Measurements from ENCODE around the gene DOK1. TPM values are rescaled to one million over a fixed set of nuclear protein-coding genes. Genes with fewer than 3 reads are reported as not detected.

The DOK1 gene
- 10 to 100 TPM in 1 of 2 donors, 1 to 10 TPM in 1; 7.9 to 12.4 TPM for total RNA-seq
- long read RNA-seq, partial matches to known transcripts, result 1 of 6 reads
- long read RNA-seq, other reads (novel, unspliced or antisense), result 1 of 6 reads

- ATAC-seq, result peak; percentile 88 to 89
- intact Hi-C loops (cut with DNase I), result no loop called here
- peak; percentile 93 for DNase-seq
These were observed at the start of gene DOK1, which contains the start of gene LOXL3 for GRCh38 chr2:74553892-74554819. Gene DOK1, plus strand, starts transcription at chr2:74554720. Its CDS starts 35 bp downstream, at chr2:74554755. Gene LOXL3, minus strand, starts transcription at chr2:74553942. Its CDS starts 1,308 bp downstream, at chr2:74552634.

- intact Hi-C loops (cut with DNase I), result no loop called here
- ATAC-seq, result no peak
- no peak for DNase-seq
These were observed 48.9 kb upstream of the DOK1 start for GRCh38 chr2:74505448-74506246.

GRCh38 chr2:74507145-74507925 is 47.2 kb upstream of the DOK1 start, which contains the start of gene PCGF1:
Gene PCGF1, minus strand, starts transcription at chr2:74507695. Its CDS starts 27 bp downstream, at chr2:74507668.
- intact Hi-C loops (cut with DNase I), result no loop called here
- ATAC-seq (peak; percentile 93 to 96), DNase-seq (peak; percentile 99)

GRCh38 chr2:74507926-74508520 is 46.5 kb upstream of the DOK1 start:
- intact Hi-C loops (cut with DNase I), result no loop called here
- DNase-seq, result no peak
- ATAC-seq, result peak in 1 of 2 donors; percentile 16

GRCh38 chr2:74510272-74510671 is 44.2 kb upstream of the DOK1 start:
- intact Hi-C loops (cut with DNase I), result loop anchor here in 1 of 2 donors (2.0 kb wide), 1 partner anchor 19 kb away; the partner anchor contains the start of genes AUP1 and HTRA2
- DNase-seq, result no peak
- ATAC-seq, result no peak

- intact Hi-C loops (cut with DNase I), result loop anchor here in 1 of 2 donors (2.0 kb wide), 1 partner anchor 17 kb away; the partner anchor contains the start of genes AUP1 and HTRA2
- no peak for DNase-seq
- ATAC-seq, result no peak
These were observed 43.2 kb upstream of the DOK1 start for GRCh38 chr2:74511104-74511989.

- DNase-seq (no peak), ATAC-seq (no peak)
- intact Hi-C loops (cut with DNase I), result no loop called here
These were observed 41.5 kb upstream of the DOK1 start for GRCh38 chr2:74512744-74513604.

GRCh38 chr2:74513605-74514367 is 40.7 kb upstream of the DOK1 start:
- DNase-seq, result no peak
- intact Hi-C loops (cut with DNase I), result no loop called here

GRCh38 chr2:74514368-74515270 is 39.9 kb upstream of the DOK1 start, which contains the start of gene TLX2:
Gene TLX2, plus strand, starts transcription at chr2:74514450. Its CDS starts 357 bp downstream, at chr2:74514807.
- no peak for ATAC-seq
- no peak for DNase-seq
- intact Hi-C loops (cut with DNase I), result no loop called here

More at GRCh38 chr2:74513605-74514367, 40.7 kb upstream of the DOK1 start:
- no peak for ATAC-seq

GRCh38 chr2:74515271-74515980 is 39.1 kb upstream of the DOK1 start:
- no peak for ATAC-seq
- no peak for DNase-seq
- intact Hi-C loops (cut with DNase I), result no loop called here

GRCh38 chr2:74515981-74516633 is 38.4 kb upstream of the DOK1 start:
- DNase-seq (peak; percentile 74), ATAC-seq (peak; percentile 88)
- intact Hi-C loops (cut with DNase I), result no loop called here

GRCh38 chr2:74516650-74517049 is 37.9 kb upstream of the DOK1 start:
- intact Hi-C loops (cut with DNase I), result no loop called here
- DNase-seq (no peak), ATAC-seq (no peak)

GRCh38 chr2:74522516-74522915 is 32.0 kb upstream of the DOK1 start:
- intact Hi-C loops (cut with DNase I), result no loop called here
- no peak for DNase-seq
- ATAC-seq, result no peak
